Epithelial cell of esophagus (primary cell): Measurements from ENCODE around the gene ROCK2.

Experiments used
- DNase-seq: peaks from one replicate; pipeline ENCODE4 v3.0.0; 2010; ENCODE audit warnings: low read depth
- H3K4me3 ChIP-seq: 2 replicates; pipeline ENCODE4 v1.5.1; 2011; ENCODE audit warnings: mild to moderate bottlenecking, low read length, control low read depth
- CTCF ChIP-seq: IDR thresholded peaks from 2 replicates; pipeline ENCODE4 v1.5.1; 2011; ENCODE audit warnings: low read depth, mild to moderate bottlenecking, low read length, control low read depth, inconsistent platforms; ENCODE audit not compliant: insufficient read depth; ENCODE audit errors: missing control alignments

The ROCK2 gene

DNA sequence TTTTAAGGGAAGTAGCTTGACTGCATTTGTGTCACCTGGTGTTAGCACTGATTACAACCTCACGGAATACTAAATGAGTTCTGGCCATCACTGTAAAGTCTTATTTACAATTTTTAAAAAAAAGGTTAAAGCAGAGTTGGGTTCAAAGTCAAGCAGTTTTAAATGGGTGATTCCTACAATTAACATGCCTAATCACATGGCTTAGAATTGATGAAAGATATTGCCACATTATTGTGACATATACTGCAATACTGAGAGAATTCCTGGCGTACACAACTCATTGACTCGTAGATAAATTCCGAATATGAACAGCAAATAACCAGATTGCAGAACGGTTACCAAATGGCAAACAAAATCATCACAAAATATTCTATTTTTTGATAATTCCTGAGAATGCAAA lies 34.2 kb downstream of the ROCK2 start:
- peak; percentile 23 for DNase-seq
- no peak for TF ChIP-seq CTCF
- H3K4me3 ChIP-seq, result no peak overlapping the region

DNA sequence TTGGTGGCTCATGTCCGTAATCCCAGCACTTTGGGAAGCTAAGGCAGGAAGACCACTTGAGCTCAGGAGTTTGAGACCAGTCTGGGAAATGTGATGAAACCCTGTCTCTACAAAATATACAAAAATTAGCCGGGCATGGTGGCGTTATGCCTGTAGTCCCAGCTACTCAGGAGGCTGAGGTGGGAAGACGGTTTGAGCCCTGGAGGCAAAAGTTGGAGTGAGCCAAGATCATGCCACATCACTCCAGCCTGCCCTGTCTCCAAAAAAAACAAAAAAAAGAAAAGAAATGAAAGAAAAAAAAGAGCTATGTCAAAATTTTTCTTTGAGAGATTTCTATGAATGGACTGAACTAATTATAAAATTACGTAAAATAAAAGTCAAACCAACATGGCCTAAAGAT lies 34.7 kb downstream of the ROCK2 start:
- TF ChIP-seq CTCF, result no peak

DNA sequence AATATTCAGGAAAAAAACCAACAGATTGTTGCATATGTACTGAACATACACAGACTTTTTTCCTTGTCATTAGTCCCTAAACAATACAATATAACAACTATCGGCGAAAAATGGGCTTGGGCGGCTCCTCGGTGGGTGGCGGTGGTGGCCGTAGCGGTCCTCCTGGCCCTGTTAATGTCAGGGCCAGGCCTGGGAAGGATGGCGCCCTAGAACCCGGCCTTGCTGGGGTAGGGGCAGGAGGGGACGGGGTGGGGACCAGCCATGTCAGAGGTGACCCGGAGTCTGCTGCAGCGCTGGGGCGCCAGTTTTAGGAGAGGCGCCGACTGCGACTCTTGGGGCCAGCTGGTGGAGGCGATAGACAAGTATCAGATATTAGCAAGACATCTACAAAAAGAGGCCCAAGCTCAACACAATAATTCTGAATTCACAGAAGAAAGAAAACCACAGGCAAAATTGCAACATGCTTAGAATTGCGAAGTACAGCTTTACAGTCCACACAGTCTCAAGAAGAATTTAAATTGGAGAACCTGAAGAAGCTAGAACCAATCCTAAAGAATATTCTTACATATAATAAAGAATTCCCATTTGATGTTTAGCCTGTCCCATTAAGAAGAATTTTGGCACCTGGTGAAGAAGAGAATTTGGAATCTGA lies 36.5 kb downstream of the ROCK2 start:
- no peak for TF ChIP-seq CTCF
- DNase-seq, result no peak
- H3K4me3 ChIP-seq, result no peak overlapping the region

More for the DNA sequence above, 34.7 kb downstream of the ROCK2 start:
- H3K4me3 ChIP-seq, result no peak overlapping the region
- peak; percentile 22 for DNase-seq

DNA sequence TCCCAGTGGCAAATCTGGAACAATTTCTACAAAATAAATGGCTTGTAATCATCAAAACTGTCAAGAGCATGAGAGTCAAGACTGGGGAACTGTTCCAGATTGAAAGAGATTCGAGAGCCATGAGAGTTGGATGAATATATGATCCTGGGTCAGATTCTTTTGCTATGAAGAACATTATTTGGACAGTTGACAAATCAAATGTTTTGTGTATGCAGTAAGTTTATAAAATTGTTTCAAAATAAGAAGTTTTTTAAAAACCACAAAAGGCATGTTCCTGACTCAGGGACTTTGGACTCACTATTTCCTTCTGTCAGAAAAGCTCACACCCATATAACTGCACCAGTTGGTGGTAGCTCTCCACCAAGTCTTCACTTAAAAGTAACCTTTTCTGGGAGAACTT lies 38.5 kb downstream of the ROCK2 start:
- TF ChIP-seq CTCF, result no peak
- H3K4me3 ChIP-seq, result no peak overlapping the region
- peak; percentile 11 for DNase-seq

GRCh38 chr2:11305338-11305737 lies 39.1 kb downstream of the ROCK2 start:
- TF ChIP-seq CTCF, result no peak
- DNase-seq, result no peak
- H3K4me3 ChIP-seq, result no peak overlapping the region

- TF ChIP-seq CTCF, result no peak
- DNase-seq, result no peak
- no peak overlapping the region for H3K4me3 ChIP-seq
These were observed 40.0 kb downstream of the ROCK2 start for GRCh38 chr2:11304476-11304875.
